ENCODE measurements around the gene DOLPP1. TPM values are rescaled to one million over a fixed set of nuclear protein-coding genes. Genes with fewer than 3 reads are reported as not detected.

DOLPP1 gene
- total and polyA plus RNA-seq, 3 donors from 2014 or later, result 14.0 to 17.9 (median 14.4) TPM

DNA sequence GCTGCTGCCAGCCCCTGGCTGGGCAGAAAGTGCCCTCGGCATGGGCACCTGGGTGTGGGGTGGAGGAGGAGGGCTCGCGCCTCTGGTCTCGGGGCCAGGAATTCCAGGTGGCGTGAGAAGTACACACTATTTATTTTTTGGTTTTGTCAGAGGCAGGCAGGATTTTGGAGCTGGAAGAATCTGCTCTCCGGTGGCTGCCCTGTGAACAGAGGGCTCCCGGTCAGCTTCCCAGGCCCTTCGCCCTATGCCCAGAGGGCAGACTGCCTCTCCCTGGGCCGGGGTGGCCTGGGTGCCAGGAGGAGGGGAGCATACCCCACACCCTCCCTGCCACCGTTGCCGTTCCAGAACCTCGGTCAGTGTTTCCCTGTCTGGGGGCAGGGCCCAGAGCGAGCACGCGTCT lies 8.3 kb downstream of the DOLPP1 start:
- 84 to 90% methylated on average over 12 to 15 of the region's 15 CpGs for WGBS, 2 donors
- Histone ChIP-seq H3K4me3 (no peak overlapping the region), H3K9me3 (no peaks in the 10 kb centered on the region), H3K36me3 (ENCODE audit: low read depth, missing control alignments) (no peaks in the 10 kb centered on the region), H3K27me3 (no peaks in the 10 kb centered on the region), H3K27ac (no peak overlapping the region), H3K4me1 (peaks cover 2% of the 10 kb centered on the region)
- DNase-seq, result no peak
- no peak for TF ChIP-seq POLR2A (IDR thresholded peaks at IDR 0.05)
- TF ChIP-seq, protein P1, sequence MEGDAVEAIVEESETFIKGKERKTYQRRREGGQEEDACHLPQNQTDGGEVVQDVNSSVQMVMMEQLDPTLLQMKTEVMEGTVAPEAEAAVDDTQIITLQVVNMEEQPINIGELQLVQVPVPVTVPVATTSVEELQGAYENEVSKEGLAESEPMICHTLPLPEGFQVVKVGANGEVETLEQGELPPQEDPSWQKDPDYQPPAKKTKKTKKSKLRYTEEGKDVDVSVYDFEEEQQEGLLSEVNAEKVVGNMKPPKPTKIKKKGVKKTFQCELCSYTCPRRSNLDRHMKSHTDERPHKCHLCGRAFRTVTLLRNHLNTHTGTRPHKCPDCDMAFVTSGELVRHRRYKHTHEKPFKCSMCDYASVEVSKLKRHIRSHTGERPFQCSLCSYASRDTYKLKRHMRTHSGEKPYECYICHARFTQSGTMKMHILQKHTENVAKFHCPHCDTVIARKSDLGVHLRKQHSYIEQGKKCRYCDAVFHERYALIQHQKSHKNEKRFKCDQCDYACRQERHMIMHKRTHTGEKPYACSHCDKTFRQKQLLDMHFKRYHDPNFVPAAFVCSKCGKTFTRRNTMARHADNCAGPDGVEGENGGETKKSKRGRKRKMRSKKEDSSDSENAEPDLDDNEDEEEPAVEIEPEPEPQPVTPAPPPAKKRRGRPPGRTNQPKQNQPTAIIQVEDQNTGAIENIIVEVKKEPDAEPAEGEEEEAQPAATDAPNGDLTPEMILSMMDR (IDR thresholded peaks at IDR 0.05), result no peak
- intact Hi-C loops (cut with DNase I; ENCODE audit: low total_unique reads), result no loop called here

- 74 to 76% methylated on average over 16 to 20 of the region's 20 CpGs for WGBS, 2 donors
- DNase-seq, result no peak
- no peaks in the 10 kb centered on the region for H3K27me3 ChIP-seq
- no peaks in the 10 kb centered on the region for H3K36me3 ChIP-seq (ENCODE audit: low read depth, missing control alignments)
- H3K4me3 ChIP-seq, result no peak overlapping the region
- TF ChIP-seq, protein P1 (IDR thresholded peaks at IDR 0.05), result no peak
- no peak for TF ChIP-seq POLR2A (IDR thresholded peaks at IDR 0.05)
- H3K27ac ChIP-seq, result peak overlapping the region in 1 of 2 donors; percentile 19
- H3K9me3 ChIP-seq, result no peaks in the 10 kb centered on the region
- intact Hi-C loops (cut with DNase I; ENCODE audit: low total_unique reads), result no loop called here
- H3K4me1 ChIP-seq, result peaks cover 13% of the 10 kb centered on the region
These were observed 12.9 kb downstream of the DOLPP1 start for GRCh38 chr9:129093602-129094386.

DNA sequence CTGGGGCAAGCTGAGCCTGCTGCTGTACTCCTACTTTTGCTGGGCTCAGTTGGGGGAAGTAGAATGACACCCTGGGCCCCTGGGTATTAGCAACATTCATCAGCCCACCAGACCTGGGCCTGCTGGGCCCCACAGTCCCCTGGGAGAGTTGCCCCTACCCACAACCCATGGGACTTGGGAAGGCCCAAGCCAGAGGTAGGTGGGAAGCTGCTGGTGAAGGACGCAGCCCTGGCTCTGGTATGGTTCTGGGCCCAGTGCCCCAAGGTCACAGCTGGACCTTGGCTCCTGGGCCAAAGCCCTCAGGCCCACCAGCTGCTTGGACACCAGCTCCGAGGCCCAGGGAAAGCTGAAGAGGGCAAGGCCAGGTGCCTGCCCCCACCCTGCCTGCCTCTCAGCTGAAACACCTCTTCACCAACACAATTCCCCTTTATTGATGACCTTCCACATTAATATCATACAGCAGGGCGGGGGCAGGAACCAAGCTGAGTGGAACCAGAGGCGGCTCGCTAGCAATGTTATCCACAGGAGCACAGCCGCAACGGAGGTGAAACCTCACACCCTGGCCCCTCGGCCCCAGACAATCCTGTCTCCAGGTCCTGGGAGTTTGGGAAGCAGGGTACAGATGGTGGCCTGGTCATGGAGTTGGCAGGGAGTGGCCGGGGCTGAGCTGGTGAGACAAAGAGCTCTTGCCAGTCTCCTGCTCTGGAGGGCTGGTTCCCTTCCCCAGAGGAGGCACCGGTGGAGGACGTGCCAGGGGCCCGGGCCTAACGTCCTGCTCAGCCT lies 13.7 kb downstream of the DOLPP1 start:
- intact Hi-C loops (cut with DNase I; ENCODE audit: low total_unique reads), result no loop called here
- TF ChIP-seq, protein P1 (IDR thresholded peaks at IDR 0.05), result no peak
- TF ChIP-seq POLR2A (IDR thresholded peaks at IDR 0.05), result no peak
- no peaks in the 10 kb centered on the region for H3K27me3 ChIP-seq
- 42 to 52% methylated on average over 12 to 13 of the region's 13 CpGs for WGBS, 2 donors
- DNase-seq, result peak; percentile 38
- H3K27ac ChIP-seq, result peak overlapping the region in 1 of 2 donors; percentile 19
- peaks cover 13% of the 10 kb centered on the region for H3K4me1 ChIP-seq
- H3K9me3 ChIP-seq, result no peaks in the 10 kb centered on the region
- no peaks in the 10 kb centered on the region for H3K36me3 ChIP-seq (ENCODE audit: low read depth, missing control alignments)
- no peak overlapping the region for H3K4me3 ChIP-seq

DNA sequence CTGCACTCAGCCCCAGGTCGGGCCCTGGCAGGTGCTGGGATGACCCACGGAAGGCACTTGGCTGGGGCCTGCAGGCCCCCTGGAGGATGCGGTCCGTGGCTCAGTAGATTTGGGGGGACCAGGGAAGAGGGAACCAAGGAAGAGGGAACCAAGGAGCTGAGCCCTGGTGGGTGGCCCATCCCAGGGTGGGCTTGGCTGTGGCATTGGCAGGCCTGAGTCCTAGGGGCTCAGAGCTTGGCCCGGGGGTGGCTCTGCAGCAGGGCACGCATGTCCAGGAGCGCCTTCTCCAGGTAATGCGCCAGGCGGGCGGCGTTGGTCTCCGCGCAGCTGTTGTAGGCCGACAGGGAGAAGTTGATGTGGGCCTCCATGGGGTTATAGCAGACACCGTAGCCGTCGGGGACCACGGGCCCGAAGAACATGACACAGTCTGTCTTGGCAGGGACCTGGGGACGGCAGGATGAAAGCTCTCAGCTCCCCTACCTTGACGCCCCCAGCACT lies 14.3 kb downstream of the DOLPP1 start:
- Histone ChIP-seq H3K27me3 (no peaks in the 10 kb centered on the region), H3K36me3 (ENCODE audit: low read depth, missing control alignments) (no peaks in the 10 kb centered on the region), H3K9me3 (no peaks in the 10 kb centered on the region), H3K4me3 (no peak overlapping the region), H3K4me1 (peaks cover 13% of the 10 kb centered on the region), H3K27ac (no peak overlapping the region)
- no peak for DNase-seq
- intact Hi-C loops (cut with DNase I; ENCODE audit: low total_unique reads), result no loop called here
- TF ChIP-seq, protein P1 (IDR thresholded peaks at IDR 0.05), result no peak
- TF ChIP-seq POLR2A (IDR thresholded peaks at IDR 0.05), result no peak
- whole genome bisulfite sequencing, 2 donors, result 84 to 86% methylated on average over 21 of the region's 21 CpGs

All from testis (tissue), 3 donors.